Upper lobe of left lung (tissue), 4 donors: ENCODE data around the gene DCLK1.

Experiments used
- EP300 ChIP-seq, 4 donors: sonication (generic); formaldehyde crosslinking; IDR thresholded peaks; one replicate each; pipeline ENCODE4 v1.5.1; 2017; ENCODE audit warnings: antibody characterized with exemption in 4 of 4, control low read depth in 2 of 4
- POLR2A ChIP-seq, 4 donors: fragments of 450-650 bp; IDR thresholded peaks; one replicate each; pipeline ENCODE4 v1.5.1; 2016 to 2017; ENCODE audit warnings: antibody characterized with exemption in 4 of 4, mild to moderate bottlenecking in 2 of 4
- TF ChIP-seq, protein P1 (sequence below), 6 experiments: fragments of 450-650 bp in 4 of 6; fragments of 200-600 bp in 2 of 6; sonication (generic) in 2 of 6; IDR thresholded peaks; one replicate each; pipeline ENCODE4 v1.5.1; 2016 to 2019; ENCODE audit warnings: antibody characterized with exemption in 6 of 6

DNA sequence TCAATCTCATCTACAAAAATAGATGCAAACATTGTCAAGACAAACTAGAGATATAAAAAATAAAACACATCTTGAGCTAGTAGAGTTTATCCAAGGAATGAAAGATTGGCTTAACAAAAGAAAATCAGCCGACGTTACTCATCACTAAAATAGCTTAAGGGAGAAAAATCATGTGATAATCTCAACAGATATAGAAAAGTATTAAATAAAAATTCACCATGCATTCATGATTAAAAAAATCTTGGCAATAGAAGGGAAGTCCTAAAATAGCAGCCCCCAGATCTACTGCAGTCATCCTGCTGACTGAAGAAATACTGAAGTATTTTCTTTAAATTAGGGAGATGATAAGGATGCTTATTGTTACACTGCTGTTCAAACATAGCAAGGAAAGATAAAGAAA, 12.6 kb upstream of the DCLK1 start:
- TF ChIP-seq POLR2A (IDR thresholded peaks at IDR 0.05), result no peak
- TF ChIP-seq, protein P1, sequence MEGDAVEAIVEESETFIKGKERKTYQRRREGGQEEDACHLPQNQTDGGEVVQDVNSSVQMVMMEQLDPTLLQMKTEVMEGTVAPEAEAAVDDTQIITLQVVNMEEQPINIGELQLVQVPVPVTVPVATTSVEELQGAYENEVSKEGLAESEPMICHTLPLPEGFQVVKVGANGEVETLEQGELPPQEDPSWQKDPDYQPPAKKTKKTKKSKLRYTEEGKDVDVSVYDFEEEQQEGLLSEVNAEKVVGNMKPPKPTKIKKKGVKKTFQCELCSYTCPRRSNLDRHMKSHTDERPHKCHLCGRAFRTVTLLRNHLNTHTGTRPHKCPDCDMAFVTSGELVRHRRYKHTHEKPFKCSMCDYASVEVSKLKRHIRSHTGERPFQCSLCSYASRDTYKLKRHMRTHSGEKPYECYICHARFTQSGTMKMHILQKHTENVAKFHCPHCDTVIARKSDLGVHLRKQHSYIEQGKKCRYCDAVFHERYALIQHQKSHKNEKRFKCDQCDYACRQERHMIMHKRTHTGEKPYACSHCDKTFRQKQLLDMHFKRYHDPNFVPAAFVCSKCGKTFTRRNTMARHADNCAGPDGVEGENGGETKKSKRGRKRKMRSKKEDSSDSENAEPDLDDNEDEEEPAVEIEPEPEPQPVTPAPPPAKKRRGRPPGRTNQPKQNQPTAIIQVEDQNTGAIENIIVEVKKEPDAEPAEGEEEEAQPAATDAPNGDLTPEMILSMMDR (IDR thresholded peaks at IDR 0.05), result no peak
- TF ChIP-seq EP300 (IDR thresholded peaks at IDR 0.05), result no peak
